ENCODE measurements around the gene NEUROG3. TPM values are rescaled to one million over a fixed set of nuclear protein-coding genes. Genes with fewer than 3 reads are reported as not detected.

The NEUROG3 gene
- polyA plus RNA-seq, 1 donor, result 3.1 TPM

Other genes starting within 250 kb of the NEUROG3 start
- 8.2 TPM for gene TACR2, start 156.5 kb downstream of the NEUROG3 start, polyA plus RNA-seq
- gene TSPAN15, start 122.0 kb downstream of the NEUROG3 start, polyA plus RNA-seq, result 37.9 TPM
- 6.4 TPM for gene FAM241B, start 56.8 kb upstream of the NEUROG3 start, polyA plus RNA-seq
- 9.6 TPM for gene COL13A1, start 228.5 kb upstream of the NEUROG3 start, polyA plus RNA-seq

Measured in large intestine (tissue), 1 donor.